ENCODE data around the gene RAB3GAP2.
"Not testable (repeated sequence)": the region's sequence is repeated elsewhere in the genome, so short reads cannot be mapped to it uniquely, and the experiment has no call there.

RAB3GAP2 gene

GRCh38 chr1:220239213-220239612 lies 33.0 kb downstream of the RAB3GAP2 start:
- DNase-seq: no peak

GRCh38 chr1:220236278-220236677 lies 36.0 kb downstream of the RAB3GAP2 start:
- DNase-seq: not testable (repeated sequence)

GRCh38 chr1:220235462-220235861 lies 36.8 kb downstream of the RAB3GAP2 start:
- DNase-seq: no peak

- DNase-seq: no peak
These were observed 38.3 kb downstream of the RAB3GAP2 start for GRCh38 chr1:220233927-220234326.

GRCh38 chr1:220229771-220230170 lies 42.5 kb downstream of the RAB3GAP2 start:
- no peak for DNase-seq

- no peak for DNase-seq
These were observed 44.9 kb downstream of the RAB3GAP2 start for GRCh38 chr1:220227393-220227792.

- DNase-seq: no peak
These were observed 45.5 kb downstream of the RAB3GAP2 start for GRCh38 chr1:220226752-220227151.

GRCh38 chr1:220225957-220226356 lies 46.3 kb downstream of the RAB3GAP2 start:
- no peak for DNase-seq

GRCh38 chr1:220224611-220225124 lies 47.6 kb downstream of the RAB3GAP2 start:
- DNase-seq: no peak

- no peak for DNase-seq
These were observed 48.2 kb downstream of the RAB3GAP2 start for GRCh38 chr1:220224033-220224432.

GRCh38 chr1:220222939-220223338 lies 49.3 kb downstream of the RAB3GAP2 start:
- no peak for DNase-seq

- DNase-seq: no peak
These were observed 50.6 kb downstream of the RAB3GAP2 start for GRCh38 chr1:220221670-220222069.

- DNase-seq: no peak
These were observed 51.0 kb downstream of the RAB3GAP2 start for GRCh38 chr1:220221269-220221668.

GRCh38 chr1:220220699-220221040 lies 51.6 kb downstream of the RAB3GAP2 start:
- not testable (repeated sequence) for DNase-seq

- no peak for DNase-seq
These were observed 52.2 kb downstream of the RAB3GAP2 start for GRCh38 chr1:220219865-220220698.

- DNase-seq: no peak
These were observed 53.2 kb downstream of the RAB3GAP2 start for GRCh38 chr1:220219136-220219442.

- peak; percentile 9 for DNase-seq
These were observed 53.7 kb downstream of the RAB3GAP2 start for GRCh38 chr1:220218397-220219135.

- no peak for DNase-seq
These were observed 54.8 kb downstream of the RAB3GAP2 start for GRCh38 chr1:220217383-220217988.

- no peak for DNase-seq
These were observed 58.8 kb downstream of the RAB3GAP2 start for GRCh38 chr1:220213382-220213983.

GRCh38 chr1:220207411-220207810 lies 64.8 kb downstream of the RAB3GAP2 start:
- no peak for DNase-seq

GRCh38 chr1:220204758-220205157 lies 67.5 kb downstream of the RAB3GAP2 start:
- not testable (repeated sequence) for DNase-seq

GRCh38 chr1:220203816-220204215 lies 68.4 kb downstream of the RAB3GAP2 start:
- DNase-seq: no peak
